Cardiac muscle cell (in vitro differentiated cells and primary cell): ENCODE measurements around the gene CENPB. TPM values are rescaled to one million over a fixed set of nuclear protein-coding genes. Genes with fewer than 3 reads are reported as not detected.

Experiments used
- DNase-seq, 2 donors: peaks; one replicate each; pipeline versions ENCODE4 v3.0.0 to v3.0.0-alpha.2; 2010 to 2017; ENCODE audit warnings: low read depth in 1 of 2, low spot score in 1 of 2
- H3K27ac ChIP-seq: fragments of 200-600 bp; sonication (generic); 2 replicates; pipeline ENCODE4 v1.5.1; 2016
- H3K27me3 ChIP-seq: fragments of 200-600 bp; sonication (generic); 2 replicates; pipeline ENCODE4 v1.6.0; 2016; ENCODE audit warnings: control low read depth
- H3K36me3 ChIP-seq: fragments of 200-600 bp; sonication (generic); 2 replicates; pipeline ENCODE4 v1.5.1; 2016; ENCODE audit warnings: control low read depth
- H3K4me1 ChIP-seq: fragments of 200-600 bp; sonication (generic); 2 replicates; pipeline ENCODE4 v1.8.1; 2017; ENCODE audit warnings: low read depth, mild to moderate bottlenecking, mixed run types
- H3K4me3 ChIP-seq: fragments of 200-600 bp; sonication (generic); 2 replicates; pipeline ENCODE4 v1.5.1; 2016; ENCODE audit warnings: mild to moderate bottlenecking
- H3K9me3 ChIP-seq: fragments of 200-600 bp; sonication (generic); 2 replicates; pipeline ENCODE4 v1.5.1; 2017; ENCODE audit warnings: low read depth, mild to moderate bottlenecking, control low read depth
- polyA plus RNA-seq: library from polyadenylated mRNA; unstranded; fragments of >200 nt; fragmentation: Nextera tagmentation; extraction: Ambion mirVana; gene quantifications from 2 replicates; pipeline ENCODE4 v1.2.1, GENCODE V29; 2016
- total RNA-seq: library from RNA; depleted of rRNA; stranded (reverse); fragments of >200 nt; gene quantifications from 2 replicates; pipeline ENCODE4 v1.2.3, GENCODE V29; 2016
- TF ChIP-seq, protein P1 (sequence below): IDR thresholded peaks from 2 replicates; pipeline ENCODE4 v1.5.1; 2012; ENCODE audit warnings: low read depth, mild to moderate bottlenecking, low read length

Gene CENPB
- total and polyA plus RNA-seq, 2 experiments from 2014 or later, result 12.5 to 47.6 TPM

DNA sequence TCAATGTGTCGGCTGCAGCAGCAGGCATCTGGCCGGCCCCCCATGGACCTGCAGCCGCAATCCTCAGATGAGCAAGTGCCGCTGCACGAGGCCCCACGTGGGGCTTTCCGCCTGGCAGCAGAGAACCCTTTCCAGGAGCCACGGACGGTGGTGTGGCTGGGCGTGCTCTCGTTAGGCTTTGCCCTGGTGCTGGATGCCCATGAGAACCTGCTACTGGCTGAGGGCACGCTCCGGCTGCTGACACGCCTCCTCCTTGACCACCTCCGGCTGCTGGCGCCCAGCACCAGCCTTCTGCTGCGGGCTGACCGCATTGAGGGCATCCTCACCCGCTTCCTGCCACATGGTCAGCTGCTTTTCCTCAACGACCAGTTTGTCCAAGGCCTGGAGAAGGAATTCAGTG lies 37.3 kb upstream of the CENPB start:
- no peaks in the 10 kb centered on the region for H3K27me3 ChIP-seq
- H3K9me3 ChIP-seq, result no peaks in the 10 kb centered on the region
- peaks cover 10% of the 10 kb centered on the region for H3K36me3 ChIP-seq
- no peaks in the 10 kb centered on the region for H3K4me1 ChIP-seq
- TF ChIP-seq, protein P1, sequence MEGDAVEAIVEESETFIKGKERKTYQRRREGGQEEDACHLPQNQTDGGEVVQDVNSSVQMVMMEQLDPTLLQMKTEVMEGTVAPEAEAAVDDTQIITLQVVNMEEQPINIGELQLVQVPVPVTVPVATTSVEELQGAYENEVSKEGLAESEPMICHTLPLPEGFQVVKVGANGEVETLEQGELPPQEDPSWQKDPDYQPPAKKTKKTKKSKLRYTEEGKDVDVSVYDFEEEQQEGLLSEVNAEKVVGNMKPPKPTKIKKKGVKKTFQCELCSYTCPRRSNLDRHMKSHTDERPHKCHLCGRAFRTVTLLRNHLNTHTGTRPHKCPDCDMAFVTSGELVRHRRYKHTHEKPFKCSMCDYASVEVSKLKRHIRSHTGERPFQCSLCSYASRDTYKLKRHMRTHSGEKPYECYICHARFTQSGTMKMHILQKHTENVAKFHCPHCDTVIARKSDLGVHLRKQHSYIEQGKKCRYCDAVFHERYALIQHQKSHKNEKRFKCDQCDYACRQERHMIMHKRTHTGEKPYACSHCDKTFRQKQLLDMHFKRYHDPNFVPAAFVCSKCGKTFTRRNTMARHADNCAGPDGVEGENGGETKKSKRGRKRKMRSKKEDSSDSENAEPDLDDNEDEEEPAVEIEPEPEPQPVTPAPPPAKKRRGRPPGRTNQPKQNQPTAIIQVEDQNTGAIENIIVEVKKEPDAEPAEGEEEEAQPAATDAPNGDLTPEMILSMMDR, result no peak
- DNase-seq, result no peak
- no peak overlapping the region for H3K27ac ChIP-seq
- H3K4me3 ChIP-seq, result no peak overlapping the region

DNA sequence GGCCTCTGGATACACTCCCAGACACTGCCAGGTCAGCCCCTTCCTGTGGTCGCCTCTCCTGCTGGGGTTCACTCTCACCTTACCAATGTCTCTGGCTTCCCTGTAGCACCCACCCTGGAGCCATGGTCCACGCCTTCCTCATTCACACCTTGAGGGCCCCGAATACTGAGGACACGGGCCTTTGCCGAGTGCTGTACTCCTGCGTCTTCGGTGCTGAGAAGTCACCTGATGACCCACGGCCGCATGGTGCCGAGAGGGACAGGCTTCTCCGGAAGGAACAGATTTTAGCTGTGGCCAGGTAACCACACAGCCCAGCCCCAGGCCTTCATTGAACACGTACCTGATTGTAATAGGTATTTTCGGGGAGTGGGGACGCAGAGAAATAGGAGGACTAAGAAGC lies 35.5 kb upstream of the CENPB start:
- no peaks in the 10 kb centered on the region for H3K9me3 ChIP-seq
- H3K27ac ChIP-seq, result no peak overlapping the region
- no peaks in the 10 kb centered on the region for H3K4me1 ChIP-seq
- DNase-seq, result no peak
- peaks cover 10% of the 10 kb centered on the region for H3K36me3 ChIP-seq
- TF ChIP-seq, protein P1, result no peak
- no peak overlapping the region for H3K4me3 ChIP-seq
- H3K27me3 ChIP-seq, result no peaks in the 10 kb centered on the region

DNA sequence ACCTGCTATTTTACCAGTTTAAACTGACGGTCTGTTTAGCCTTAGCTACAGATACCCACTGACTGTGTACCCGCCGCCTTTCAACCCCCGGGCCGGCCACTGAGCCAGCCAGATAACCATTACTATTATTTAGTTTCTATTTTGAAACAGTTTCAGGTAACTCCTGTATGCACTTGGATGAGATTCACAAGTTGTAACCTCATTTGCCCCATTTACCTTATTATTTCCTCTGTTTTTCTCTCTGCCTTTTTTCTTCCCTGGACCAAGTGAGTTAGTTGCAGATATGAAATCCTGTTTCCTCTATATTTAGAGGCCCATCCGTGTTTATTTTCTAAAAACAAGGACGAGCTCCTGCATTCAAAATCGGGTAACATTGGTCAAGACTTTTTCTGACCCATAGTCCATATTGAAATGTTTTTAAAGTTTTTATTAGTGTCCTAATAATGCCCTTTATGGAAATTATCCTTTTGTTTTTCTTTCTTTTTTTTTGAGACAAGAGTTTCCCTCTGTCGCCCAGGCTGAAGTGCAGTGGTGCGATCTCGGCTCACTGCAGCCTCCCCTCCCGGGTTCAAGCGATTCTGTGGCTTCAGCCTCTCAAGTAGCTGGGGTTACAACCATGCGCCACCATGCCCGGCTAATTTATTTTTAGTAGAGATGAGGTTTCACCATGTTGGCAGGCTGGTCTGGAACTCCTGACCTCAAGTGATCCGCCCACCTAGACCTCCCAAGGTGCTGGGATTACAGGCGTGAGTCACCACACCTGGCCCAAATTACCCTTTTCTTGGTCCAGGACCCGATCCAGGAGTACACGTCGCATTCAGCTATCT lies 34.6 kb upstream of the CENPB start:
- Histone ChIP-seq H3K27ac (peak overlapping the region; percentile 98), H3K36me3 (peaks cover 10% of the 10 kb centered on the region), H3K4me1 (no peaks in the 10 kb centered on the region), H3K9me3 (no peaks in the 10 kb centered on the region), H3K27me3 (no peaks in the 10 kb centered on the region), H3K4me3 (peak overlapping the region; percentile 51)
- TF ChIP-seq, protein P1, result no peak
- DNase-seq, result no peak

DNA sequence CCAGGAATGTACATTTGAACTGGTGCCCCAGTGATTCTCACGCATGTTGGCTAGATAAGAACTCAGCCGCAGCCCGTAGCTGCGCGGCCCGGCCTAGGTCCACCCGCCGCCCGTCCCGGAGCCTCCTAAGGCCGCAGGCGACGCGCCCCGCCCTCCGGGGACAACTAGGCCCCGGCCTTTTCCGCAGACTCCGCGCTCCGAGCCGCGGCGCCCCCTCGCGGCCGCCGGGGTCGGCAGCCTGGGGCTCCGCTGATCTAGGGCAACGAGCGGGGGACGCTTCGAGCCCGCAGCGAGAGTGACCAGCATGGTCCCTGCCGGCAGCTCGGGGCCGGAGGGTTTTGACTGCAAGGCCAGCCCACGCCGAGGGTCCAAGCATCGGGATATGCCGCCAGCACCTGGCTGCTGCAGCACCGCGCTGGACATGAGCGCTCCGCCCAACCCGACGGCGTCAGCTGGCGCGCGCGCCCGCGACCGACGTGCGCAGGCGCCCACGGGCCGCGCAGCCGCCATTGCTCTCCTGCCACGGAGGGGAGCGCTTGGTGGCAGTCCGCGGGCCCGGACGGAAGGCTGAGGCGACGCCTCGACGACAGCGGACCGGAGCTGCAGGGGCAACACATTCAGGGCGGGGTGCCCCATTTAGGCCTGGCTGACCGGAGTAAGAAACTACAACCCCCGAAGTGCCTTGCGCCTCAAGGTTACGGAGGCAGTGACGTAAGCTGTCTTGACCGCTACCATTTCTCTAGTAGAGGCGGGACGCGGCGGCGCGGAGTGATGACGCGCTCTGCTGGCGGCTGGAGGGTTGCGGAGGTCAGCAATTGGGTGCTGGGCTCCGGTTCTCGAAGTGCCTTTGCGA lies 33.7 kb upstream of the CENPB start, which contains the start of gene AP5S1:
AP5S1 (plus strand) TSS at position 500 of the 853 bp plus-strand sequence. CDS start 1,571 bp downstream, outside the sequence.
- Histone ChIP-seq H3K4me1 (no peaks in the 10 kb centered on the region), H3K27ac (peak within 1 kb of the TSS; percentile 98), H3K9me3 (no peaks in the 10 kb centered on the region), H3K4me3 (peak within 1 kb of the TSS; percentile 51), H3K36me3 (peaks cover 10% of the 10 kb centered on the region), H3K27me3 (no peaks in the 10 kb centered on the region)
- DNase-seq, result peak; percentile 98
- TF ChIP-seq, protein P1, result peak; percentile 94

DNA sequence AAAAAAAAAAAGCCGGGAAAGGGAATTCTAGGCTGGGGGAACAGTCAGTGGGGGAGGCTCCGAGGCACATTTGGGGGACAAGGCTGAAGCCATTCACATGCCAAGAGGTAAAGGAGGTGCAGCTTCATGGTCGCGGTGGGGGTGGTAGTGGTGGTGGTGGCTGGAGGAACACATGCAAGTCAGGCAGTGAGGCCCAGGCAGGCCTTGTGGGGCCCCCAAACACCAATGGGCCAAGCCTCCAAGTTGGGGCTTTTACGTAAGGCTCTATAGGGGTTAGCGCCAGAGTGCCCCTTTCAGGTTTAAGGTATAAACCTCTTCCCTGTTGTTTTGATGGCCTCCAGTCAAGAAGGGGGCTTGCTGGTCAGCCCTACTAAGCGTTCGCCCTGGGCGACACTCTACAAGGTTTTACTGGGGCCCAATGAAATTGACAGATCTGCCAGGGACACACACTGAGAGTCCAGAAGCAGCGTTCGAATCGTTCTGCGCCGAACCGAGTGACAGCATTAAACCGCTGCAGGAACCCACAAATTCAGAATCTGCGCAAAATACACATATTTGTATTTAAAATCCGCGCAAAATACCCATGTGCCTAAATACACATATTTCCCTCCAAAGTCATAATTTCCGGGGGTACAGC lies 33.0 kb upstream of the CENPB start:
- peak overlapping the region; percentile 98 for H3K27ac ChIP-seq
- DNase-seq, result no peak

More for the DNA sequence above, 33.0 kb upstream of the CENPB start:
- H3K36me3 ChIP-seq, result peaks cover 10% of the 10 kb centered on the region
- H3K27me3 ChIP-seq, result no peaks in the 10 kb centered on the region
- TF ChIP-seq, protein P1, result no peak
- H3K4me1 ChIP-seq, result no peaks in the 10 kb centered on the region
- no peaks in the 10 kb centered on the region for H3K9me3 ChIP-seq
- H3K4me3 ChIP-seq, result peak overlapping the region; percentile 51
